H9 (cell line): Measurements from ENCODE around the gene HS6ST3. TPM values are rescaled to one million over a fixed set of nuclear protein-coding genes. Genes with fewer than 3 reads are reported as not detected.

Experiments
- DNase-seq: peaks from one replicate; pipeline ENCODE4 v3.0.0-alpha.2; 2017
- H2AFZ ChIP-seq: one replicate; pipeline ENCODE4 v1.6.1; 2013; ENCODE audit warnings: mild to moderate bottlenecking, low read length, control low read depth, moderate library complexity
- H2AK5ac ChIP-seq: 2 replicates; pipeline ENCODE4 v1.6.1; 2013; ENCODE audit warnings: low read length, control low read depth, mixed read lengths; ENCODE audit not compliant: insufficient read length
- H2BK120ac ChIP-seq: one replicate; pipeline ENCODE4 v1.6.1; 2013; ENCODE audit warnings: low read depth, mild to moderate bottlenecking, low read length, control low read depth, inconsistent platforms; ENCODE audit not compliant: poor library complexity, severe bottlenecking
- H2BK12ac ChIP-seq: 2 replicates; pipeline ENCODE4 v1.6.1; 2013; ENCODE audit warnings: low read length, control low read depth, mixed read lengths, low read depth; ENCODE audit not compliant: insufficient read length
- H2BK15ac ChIP-seq: 2 replicates; pipeline ENCODE4 v1.6.1; 2013; ENCODE audit warnings: low read depth, low read length, control low read depth
- H2BK20ac ChIP-seq: one replicate; pipeline ENCODE4 v1.6.1; 2013; ENCODE audit warnings: low read depth, mild to moderate bottlenecking, low read length, control low read depth, inconsistent platforms; ENCODE audit not compliant: poor library complexity, severe bottlenecking
- H2BK5ac ChIP-seq: 2 replicates; pipeline ENCODE4 v1.6.1; 2013; ENCODE audit warnings: low read length, control low read depth, mixed read lengths; ENCODE audit not compliant: insufficient read length
- H3K14ac ChIP-seq: 2 replicates; pipeline ENCODE4 v1.6.1; 2013; ENCODE audit warnings: low read length, control low read depth; ENCODE audit not compliant: insufficient read depth
- H3K18ac ChIP-seq: 2 replicates; pipeline ENCODE4 v1.6.1; 2013; ENCODE audit warnings: low read depth, mild to moderate bottlenecking, mixed read lengths, low read length, control low read depth; ENCODE audit not compliant: insufficient read length
- H3K23ac ChIP-seq: 2 replicates; pipeline ENCODE4 v1.6.1; 2013; ENCODE audit warnings: low read length, control low read depth, mixed read lengths, low read depth; ENCODE audit not compliant: insufficient read length
- H3K23me2 ChIP-seq: 2 replicates; pipeline ENCODE4 v1.6.1; 2013; ENCODE audit warnings: low read depth, mild to moderate bottlenecking, mixed read lengths, low read length, control low read depth; ENCODE audit not compliant: insufficient read length, poor library complexity, severe bottlenecking
- H3K27ac ChIP-seq: 2 replicates; pipeline ENCODE4 v1.5.1; 2013; ENCODE audit warnings: low read length, control low read depth, mixed read lengths, low read depth; ENCODE audit not compliant: insufficient read length
- H3K27me3 ChIP-seq: 2 replicates; pipeline ENCODE4 v1.6.1; 2013; ENCODE audit warnings: low read length, control low read depth, inconsistent platforms; ENCODE audit not compliant: insufficient read depth
- H3K4ac ChIP-seq: 2 replicates; pipeline ENCODE4 v1.6.1; 2013; ENCODE audit warnings: low read depth, mild to moderate bottlenecking, control low read depth, inconsistent platforms, low read length, moderate library complexity
- H3K4me1 ChIP-seq: 2 replicates; pipeline ENCODE4 v1.6.1; 2013; ENCODE audit warnings: low read length, control low read depth, inconsistent platforms; ENCODE audit not compliant: insufficient read depth
- H3K4me2 ChIP-seq: 2 replicates; pipeline ENCODE4 v1.6.1; 2013; ENCODE audit warnings: low read length, control low read depth, mixed read lengths; ENCODE audit not compliant: insufficient read length, insufficient read depth
- H3K56ac ChIP-seq: 2 replicates; pipeline ENCODE4 v1.6.1; 2013; ENCODE audit warnings: low read depth, mild to moderate bottlenecking, mixed read lengths, low read length, control low read depth; ENCODE audit not compliant: insufficient read length
- H3K79me1 ChIP-seq: 2 replicates; pipeline ENCODE4 v1.6.1; 2013; ENCODE audit warnings: low read depth, mild to moderate bottlenecking, moderate library complexity, low read length, control low read depth, inconsistent platforms; ENCODE audit not compliant: insufficient read depth, poor library complexity, severe bottlenecking
- H3K79me2 ChIP-seq: 2 replicates; pipeline ENCODE4 v1.6.1; 2013; ENCODE audit warnings: low read length, control low read depth, inconsistent platforms; ENCODE audit not compliant: insufficient read depth
- H3K9ac ChIP-seq: 2 replicates; pipeline ENCODE4 v1.6.1; 2013; ENCODE audit warnings: low read length, control low read depth, mixed read lengths; ENCODE audit not compliant: insufficient read length; ENCODE audit errors: extremely low read depth
- H3K9me3 ChIP-seq: one replicate; pipeline ENCODE4 v1.6.1; 2013; ENCODE audit warnings: low read depth, low read length, inconsistent platforms; ENCODE audit not compliant: control insufficient read depth
- H3T11ph ChIP-seq: one replicate; pipeline ENCODE4 v1.6.1; 2013; ENCODE audit warnings: mild to moderate bottlenecking, low read length, control low read depth, inconsistent platforms
- H4K20me1 ChIP-seq: one replicate; pipeline ENCODE4 v1.6.1; 2013; ENCODE audit not compliant: control insufficient read depth, insufficient read length, insufficient read depth
- H4K5ac ChIP-seq: 2 replicates; pipeline ENCODE4 v1.6.1; 2013; ENCODE audit warnings: low read depth, mild to moderate bottlenecking, mixed read lengths, low read length, control low read depth; ENCODE audit not compliant: insufficient read length
- H4K8ac ChIP-seq: replicated peaks from 2 replicates; pipeline ENCODE4 v1.6.1; 2013; ENCODE audit warnings: low read length, control low read depth, mixed read lengths, low read depth; ENCODE audit not compliant: insufficient read length
- H4K91ac ChIP-seq: 2 replicates; pipeline ENCODE4 v1.6.1; 2013; ENCODE audit warnings: low read depth, mild to moderate bottlenecking, moderate library complexity, mixed read lengths, low read length, control low read depth; ENCODE audit not compliant: insufficient read length
- H3K27ac Mint-ChIP-seq, 3 experiments: 2 replicates in 2 of 3; 3 replicates in 1 of 3; pipeline ENCODE4 v1.8.0; 2020 to 2021; ENCODE audit warnings: mixed read lengths in 3 of 3, mild to moderate bottlenecking in 1 of 3, moderate library complexity in 1 of 3
- H3K27me3 Mint-ChIP-seq: 2 replicates; pipeline ENCODE4 v1.8.0; 2021; ENCODE audit warnings: low read depth, mild to moderate bottlenecking, moderate library complexity, mixed read lengths
- H3K36me3 Mint-ChIP-seq, 3 experiments: 2 replicates in 2 of 3; 3 replicates in 1 of 3; pipeline ENCODE4 v1.8.0; 2020 to 2021; ENCODE audit warnings: low read depth in 3 of 3, mixed read lengths in 3 of 3; ENCODE audit not compliant: insufficient read depth in 1 of 3
- H3K4me1 Mint-ChIP-seq, 2 experiments: 2 replicates each; pipeline ENCODE4 v1.8.0; 2020; ENCODE audit warnings: mixed read lengths in 2 of 2
- H3K4me3 Mint-ChIP-seq, 2 experiments: 2 replicates in 1 of 2; 3 replicates in 1 of 2; pipeline ENCODE4 v1.8.0; 2020 to 2021; ENCODE audit warnings: mild to moderate bottlenecking in 2 of 2, mixed read lengths in 2 of 2, moderate library complexity in 1 of 2
- H3K9me3 Mint-ChIP-seq, 2 experiments: 2 replicates in 1 of 2; 3 replicates in 1 of 2; pipeline ENCODE4 v1.8.0; 2020; ENCODE audit warnings: mild to moderate bottlenecking in 2 of 2, mixed read lengths in 2 of 2, moderate library complexity in 1 of 2
- CTCF ChIP-seq: fragments of 200-600 bp; sonication (generic); conservative IDR thresholded peaks from 3 replicates; pipeline ENCODE4 v1.8.0; 2021; ENCODE audit warnings: antibody characterized with exemption, mild to moderate bottlenecking
- WGBS: extraction: QIAGEN DNeasy Blood & Tissue Kit; methylation state at CpG from one replicate; pipeline ENCODE4 v1.1.7; 2013; ENCODE audit warnings: missing lambda C conversion rate, low lambda C conversion rate, mixed read lengths; ENCODE audit not compliant: insufficient read length; ENCODE audit errors: extremely low coverage; 5-methylcytosine and 5-hydroxymethylcytosine counted together
- total RNA-seq: library from RNA; stranded (reverse); gene quantifications from 2 replicates; pipeline ENCODE4 v1.2.1, GENCODE V29; 2021

HS6ST3 gene
- total RNA-seq, 1 experiment from 2014 or later, result 0.44 TPM

- no peaks in the 10 kb centered on the region for H3K79me1 ChIP-seq
- H3K9ac ChIP-seq, result no peak overlapping the region
- no peak for DNase-seq
- no peak overlapping the region for H2BK120ac ChIP-seq
- no peaks in the 10 kb centered on the region for H4K20me1 ChIP-seq
- H3K36me3 Mint-ChIP-seq, result no peaks in the 10 kb centered on the region
- H3K27ac Mint-ChIP-seq, result no peak overlapping the region
- H3K4me2 ChIP-seq, result no peak overlapping the region
- no CpG with 5 or more reads among the region's 2 CpGs for WGBS
- H3K27me3 ChIP-seq, result no peaks in the 10 kb centered on the region
- no peak overlapping the region for H3K14ac ChIP-seq
- no peak overlapping the region for H3K4ac ChIP-seq
- no peaks in the 10 kb centered on the region; the same call in none of the 2 replicates for H3K27me3 Mint-ChIP-seq
- H3K56ac ChIP-seq, result no peak overlapping the region
- H3K79me2 ChIP-seq, result no peaks in the 10 kb centered on the region
- no peak for TF ChIP-seq CTCF
- no peak overlapping the region for H4K91ac ChIP-seq
- H2BK12ac ChIP-seq, result no peak overlapping the region
- H3K9me3 ChIP-seq, result no peaks in the 10 kb centered on the region
- no peak overlapping the region for H4K8ac ChIP-seq
- H2AFZ ChIP-seq, result no peak overlapping the region
- no peak overlapping the region for H2BK15ac ChIP-seq
- H2BK5ac ChIP-seq, result no peak overlapping the region
- no peak overlapping the region for H2AK5ac ChIP-seq
- H2BK20ac ChIP-seq, result no peak overlapping the region
- H3K4me1 Mint-ChIP-seq, result peaks cover 3 to 6% of the 10 kb centered on the region in 2 experiments
- no peak overlapping the region for H3T11ph ChIP-seq
- H3K23me2 ChIP-seq, result no peaks in the 10 kb centered on the region
- no peak overlapping the region for H3K18ac ChIP-seq
- no peak overlapping the region for H4K5ac ChIP-seq
- no peaks in the 10 kb centered on the region for H3K4me1 ChIP-seq
- no peak overlapping the region for H3K27ac ChIP-seq
- no peak overlapping the region for H3K23ac ChIP-seq
- no peak overlapping the region for H3K4me3 Mint-ChIP-seq
- no peaks in the 10 kb centered on the region for H3K9me3 Mint-ChIP-seq
These were observed 21.2 kb upstream of the HS6ST3 start for GRCh38 chr13:96068729-96069128.
